HG02588 (cell line): ENCODE measurements around the gene TENM3.

Source experiments
- ATAC-seq: cut with Tn5 transposase; IDR thresholded peaks from one replicate; pipeline ENCODE4 v1.9.1; 2021; ENCODE audit warnings: mild to moderate bottlenecking, moderate library complexity; ENCODE audit not compliant: unreplicated experiment

Gene TENM3

DNA sequence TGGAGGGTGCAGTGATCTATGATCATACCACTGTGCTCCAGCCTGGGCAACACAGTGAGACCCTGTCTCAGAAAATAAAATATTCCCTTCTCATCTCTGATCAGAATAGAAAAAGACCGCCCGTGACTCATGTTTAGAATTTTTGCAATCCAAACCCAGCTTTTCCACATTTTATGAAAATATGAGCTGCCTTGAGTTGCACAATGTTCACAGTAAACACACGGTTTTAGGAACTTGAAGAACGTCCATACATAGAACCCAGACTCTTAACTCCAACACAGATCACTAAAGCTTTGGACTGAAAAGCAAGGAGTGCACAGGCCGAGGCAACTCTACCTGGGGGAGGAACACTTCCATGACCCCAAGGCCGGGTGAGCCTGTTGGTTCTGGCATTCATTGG lies 305.0 kb downstream of the TENM3 start:
- no peak for ATAC-seq

- no peak for ATAC-seq
Measured at GRCh38 chr4:182549356-182549755, 306.2 kb downstream of the TENM3 start.

DNA sequence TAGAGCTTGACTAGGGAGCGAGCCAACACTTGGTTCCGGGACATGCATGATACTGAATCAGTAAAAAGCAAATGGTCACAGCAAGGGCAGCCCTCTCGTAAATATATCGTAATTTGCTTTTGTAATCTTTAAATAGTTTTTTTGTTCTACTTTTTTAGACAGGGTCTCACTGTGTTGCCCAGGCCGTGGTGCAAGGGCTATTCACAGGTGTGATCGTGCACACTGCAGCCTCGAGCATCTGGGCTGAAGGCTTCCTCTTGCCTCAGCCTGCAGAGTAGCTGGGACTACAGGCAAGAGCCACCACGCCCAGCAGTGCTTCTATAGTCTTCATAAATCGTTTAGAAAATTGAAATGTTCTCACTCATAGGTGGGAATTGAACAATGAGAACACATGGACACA lies 309.7 kb downstream of the TENM3 start:
- no peak for ATAC-seq

DNA sequence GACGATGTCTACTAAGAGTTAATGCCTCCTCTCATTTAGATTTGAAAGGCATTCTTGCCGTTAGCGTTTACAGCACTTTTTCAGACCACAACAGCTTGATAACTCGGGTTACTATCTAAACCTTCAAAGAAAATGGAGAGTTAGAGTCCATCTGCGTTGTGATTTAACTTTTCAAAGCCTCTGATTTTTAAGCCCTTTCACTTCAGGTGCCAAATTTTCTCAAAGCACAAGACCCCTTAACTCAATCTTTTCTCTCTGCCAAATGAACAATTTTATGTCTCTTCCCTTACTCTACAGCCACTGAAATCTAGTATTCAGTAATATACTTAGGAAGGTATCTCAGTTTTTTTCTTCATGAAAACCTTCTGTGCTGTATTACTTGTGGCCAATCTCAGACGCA lies 310.5 kb downstream of the TENM3 start:
- ATAC-seq, result no peak

- ATAC-seq, result no peak
Measured at GRCh38 chr4:182554736-182555135, 311.5 kb downstream of the TENM3 start.

DNA sequence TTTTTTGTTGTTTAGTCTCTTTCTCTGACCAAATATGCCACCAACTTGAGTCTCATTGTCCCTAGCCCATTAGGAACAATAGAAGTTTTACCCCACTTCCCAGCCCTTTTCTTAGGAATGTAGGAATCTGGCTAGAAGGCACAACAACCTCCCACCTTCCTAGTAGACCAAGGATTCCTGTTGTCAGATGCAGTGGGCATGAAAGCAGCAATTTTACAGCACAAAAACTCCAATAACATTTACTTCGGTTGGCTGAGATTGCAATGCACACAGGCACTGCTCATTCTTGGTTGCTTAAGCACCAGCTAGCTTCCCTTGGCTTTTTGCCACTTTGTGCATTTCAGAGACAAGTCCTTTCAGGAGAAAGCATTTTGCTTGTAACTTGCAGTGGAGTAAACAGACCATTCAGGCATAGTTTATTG lies 312.8 kb downstream of the TENM3 start:
- no peak for ATAC-seq

DNA sequence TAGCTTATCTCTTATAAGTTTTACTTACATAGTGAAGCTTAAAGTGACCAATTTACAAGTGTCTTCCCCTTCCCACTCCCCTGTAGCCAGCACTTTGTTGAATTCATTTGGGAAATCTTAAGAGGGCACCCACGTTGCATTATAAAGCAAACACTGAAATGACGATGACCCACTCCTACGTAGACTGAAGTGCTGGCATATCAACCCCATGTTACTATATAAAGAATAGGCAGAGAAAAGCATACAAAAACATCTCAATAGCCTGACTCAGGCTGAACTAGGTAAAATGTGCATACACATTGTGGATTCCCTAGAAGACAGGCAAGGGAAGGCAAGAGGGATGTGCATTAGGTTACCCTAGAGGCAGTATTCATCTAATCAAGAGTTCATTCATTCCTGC lies 313.4 kb downstream of the TENM3 start:
- no peak for ATAC-seq

GRCh38 chr4:182560358-182560757 lies 317.2 kb downstream of the TENM3 start:
- ATAC-seq, result no peak

GRCh38 chr4:182562350-182562749 lies 319.1 kb downstream of the TENM3 start:
- no peak for ATAC-seq

DNA sequence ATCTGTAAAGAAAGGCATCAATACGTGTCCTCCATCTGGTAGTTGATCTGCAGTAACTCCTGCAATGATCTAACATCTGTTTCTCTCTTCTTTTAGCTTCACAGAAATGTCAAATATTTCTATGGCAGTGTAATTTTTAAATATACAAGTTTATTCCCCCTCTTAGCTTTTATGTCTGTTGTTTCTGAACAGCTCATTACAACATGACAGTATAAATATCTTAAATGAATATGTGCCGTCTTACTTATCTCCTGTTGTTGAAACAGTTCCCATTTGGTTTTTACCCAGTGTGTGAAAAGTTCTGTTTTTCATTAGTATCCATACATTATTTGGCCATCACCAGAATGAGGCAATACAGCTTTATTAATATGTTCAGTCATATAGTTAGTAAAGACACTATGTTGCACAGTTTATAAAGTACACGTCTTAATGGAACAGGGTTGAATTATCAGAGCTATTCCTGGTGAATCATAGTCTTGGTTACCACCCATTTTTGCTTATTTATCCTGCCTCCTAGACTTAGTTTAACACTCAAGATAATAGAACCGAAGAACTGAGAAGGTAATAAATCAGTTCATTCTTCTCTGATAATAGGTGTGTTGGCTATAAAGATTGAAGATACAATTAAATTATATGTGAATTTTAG lies 321.6 kb downstream of the TENM3 start:
- no peak for ATAC-seq

DNA sequence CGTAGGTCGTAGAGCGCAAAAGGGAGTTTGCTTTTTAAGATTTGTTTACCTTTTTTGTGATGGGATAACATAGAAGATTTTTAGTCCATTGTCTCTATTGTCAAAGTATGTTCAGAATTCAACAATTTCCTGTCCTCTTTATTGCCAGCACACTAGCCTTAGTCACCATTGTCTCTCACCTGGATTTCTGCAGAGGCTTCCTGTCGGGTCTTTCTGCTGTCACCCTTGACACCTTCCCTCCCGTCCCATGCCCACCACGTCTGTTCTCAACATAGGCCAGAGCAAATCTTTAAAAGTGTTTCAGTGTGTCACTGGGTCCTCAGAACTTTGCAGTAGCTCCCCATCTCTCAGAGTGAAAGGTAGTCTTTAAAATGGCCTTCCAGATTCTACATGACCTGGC lies 323.9 kb downstream of the TENM3 start:
- ATAC-seq, result no peak

DNA sequence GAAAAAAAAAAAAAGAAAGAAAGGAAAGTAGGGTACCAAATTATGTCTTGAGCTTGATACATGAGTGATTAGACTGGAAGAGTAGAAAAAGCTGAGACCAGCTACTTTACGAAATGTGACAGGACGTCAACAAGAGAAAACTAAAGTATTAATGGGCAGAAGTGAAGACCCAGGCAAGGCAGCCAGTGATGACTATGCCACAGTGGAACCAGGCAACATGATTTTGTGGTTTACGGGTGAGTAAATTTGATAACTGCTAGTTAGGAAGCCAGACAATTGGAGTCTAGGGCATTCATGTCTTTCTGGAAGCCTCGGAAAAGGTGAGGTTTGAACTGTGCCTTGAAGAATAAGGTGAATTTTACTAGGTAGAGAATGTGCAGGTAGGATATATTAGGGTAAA lies 326.4 kb downstream of the TENM3 start:
- no peak for ATAC-seq

DNA sequence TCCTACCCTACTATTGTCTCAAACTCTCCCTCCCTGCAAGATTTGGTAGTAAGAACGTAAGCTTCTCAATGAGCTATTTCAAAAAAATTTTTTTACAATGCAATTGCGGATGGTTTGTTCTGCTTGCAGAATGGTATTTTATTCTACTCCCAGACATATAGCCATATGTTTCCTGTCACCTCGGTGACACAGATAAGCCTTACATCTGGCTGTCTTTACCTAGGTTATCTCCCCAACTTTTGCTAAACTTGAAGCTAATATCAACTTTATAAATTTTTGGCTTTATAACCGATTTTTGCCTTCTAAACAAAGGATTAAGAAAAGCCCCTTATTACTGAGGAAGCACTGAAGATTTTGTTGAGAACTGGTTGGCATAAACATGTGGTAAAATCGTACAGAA lies 331.5 kb downstream of the TENM3 start:
- ATAC-seq, result no peak

DNA sequence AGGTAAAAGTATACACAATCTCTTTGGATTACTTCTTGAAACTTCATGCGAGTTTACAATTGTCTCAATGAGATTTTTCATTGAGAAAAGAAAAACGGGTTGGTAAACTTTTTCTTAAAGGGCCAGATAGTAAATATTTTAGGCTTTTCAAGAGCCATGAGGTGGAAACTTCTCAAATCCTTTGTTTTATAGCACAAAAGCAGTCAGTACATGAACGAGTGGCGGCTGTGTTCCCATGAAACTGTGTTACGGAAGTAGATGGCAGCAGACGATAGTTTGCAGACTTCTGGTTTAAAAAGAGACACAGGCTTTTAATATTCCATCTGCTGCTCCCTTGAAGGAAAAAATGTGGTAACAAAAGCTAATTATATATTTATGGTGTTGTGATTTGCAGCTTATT lies 332.0 kb downstream of the TENM3 start:
- no peak for ATAC-seq

GRCh38 chr4:182576601-182577289 lies 333.5 kb downstream of the TENM3 start:
- ATAC-seq, result no peak

DNA sequence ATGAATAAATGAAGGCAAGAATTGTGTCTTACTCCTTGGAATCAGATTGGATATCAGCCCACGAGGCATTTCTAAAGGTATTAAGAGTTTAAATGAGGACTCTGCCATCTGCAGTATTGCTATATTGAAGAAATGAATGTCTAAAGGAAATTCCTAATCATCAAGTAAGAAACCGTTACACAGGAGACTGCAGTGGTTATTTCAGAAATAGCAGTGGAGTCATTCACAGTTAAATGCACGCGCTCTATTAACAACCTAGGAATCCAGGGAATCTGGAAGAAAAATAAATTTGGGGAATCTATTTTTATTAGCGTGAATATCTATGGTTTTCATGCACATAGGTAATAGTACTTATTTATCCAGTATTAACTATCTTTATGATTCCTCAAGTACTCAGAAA lies 334.2 kb downstream of the TENM3 start:
- no peak for ATAC-seq

GRCh38 chr4:182578402-182578801 lies 335.2 kb downstream of the TENM3 start:
- no peak for ATAC-seq

- no peak for ATAC-seq
Measured at GRCh38 chr4:182582245-182582644, 339.0 kb downstream of the TENM3 start.

DNA sequence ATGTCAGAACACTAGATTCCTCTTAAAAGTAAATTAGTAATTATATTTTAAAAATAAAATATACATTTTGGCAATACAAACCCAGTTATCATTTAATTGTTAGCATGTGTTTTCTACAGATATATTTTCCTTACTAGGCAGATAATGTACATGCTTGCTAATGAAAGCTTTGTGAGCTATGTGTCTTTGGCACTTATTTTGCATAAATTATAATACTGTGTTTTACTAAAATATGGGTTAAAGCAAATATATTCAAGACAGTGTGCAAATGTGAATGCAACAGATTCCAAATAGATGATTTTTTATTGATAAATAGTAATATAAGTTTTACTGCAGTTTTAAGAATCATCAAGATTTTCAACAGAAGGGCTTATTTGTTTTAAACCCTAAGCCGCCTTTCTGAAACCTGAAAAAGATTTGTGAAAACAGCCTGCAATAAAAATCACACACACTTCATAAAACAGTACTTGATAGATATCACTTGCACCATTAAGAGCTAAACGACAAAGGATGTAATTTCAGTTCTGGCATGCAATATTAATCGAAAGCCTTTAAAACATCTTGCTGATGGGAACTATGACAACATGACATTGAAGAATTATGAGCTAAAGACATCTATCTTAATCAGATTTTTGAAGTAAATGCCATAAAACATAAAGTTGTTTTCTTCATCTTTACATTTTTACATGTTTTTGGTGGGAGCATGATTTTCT lies 340.7 kb downstream of the TENM3 start:
- no peak for ATAC-seq

GRCh38 chr4:182585321-182585720 lies 342.1 kb downstream of the TENM3 start:
- ATAC-seq, result no peak

GRCh38 chr4:182589100-182589499 lies 345.9 kb downstream of the TENM3 start:
- ATAC-seq, result no peak

- no peak for ATAC-seq
Measured at GRCh38 chr4:182593402-182593801, 350.2 kb downstream of the TENM3 start.
